HT1080 (cell line): ENCODE results near the gene TMIGD3. TPM values are rescaled to one million over a fixed set of nuclear protein-coding genes. Genes with fewer than 3 reads are reported as not detected.

Experiments
- DNase-seq: peaks from one replicate; pipeline ENCODE4 v3.0.0-alpha.2; 2015; ENCODE audit warnings: low read depth
- total RNA-seq: library from RNA; depleted of rRNA; stranded (reverse); fragments of >200 nt; shearing (Covaris generic); gene quantifications from 2 replicates; pipeline ENCODE4 v1.2.3, GENCODE V29; 2014

Gene TMIGD3
- total RNA-seq, 1 experiment from 2014 or later: not detected

GRCh38 chr1:111509997-111510375 lies 6.6 kb upstream of the TMIGD3 start:
- no peak for DNase-seq

- DNase-seq: peak; percentile 93
Observed at GRCh38 chr1:111507411-111508201, 4.2 kb upstream of the TMIGD3 start.

GRCh38 chr1:111506561-111506960 lies 3.1 kb upstream of the TMIGD3 start:
- no peak for DNase-seq

- DNase-seq: no peak
Observed at GRCh38 chr1:111505641-111506119, 2.2 kb upstream of the TMIGD3 start.

- no peak for DNase-seq
Observed at GRCh38 chr1:111504097-111504496, 664 bp upstream of the TMIGD3 start.

- no peak for DNase-seq
Observed at GRCh38 chr1:111501645-111502044, 1.8 kb downstream of the TMIGD3 start.

- DNase-seq: peak; percentile 45
Observed at GRCh38 chr1:111499026-111499785, 4.2 kb downstream of the TMIGD3 start.

- no peak for DNase-seq
Observed at GRCh38 chr1:111497592-111497991, 5.8 kb downstream of the TMIGD3 start.

GRCh38 chr1:111496398-111496797 lies 7.0 kb downstream of the TMIGD3 start:
- no peak for DNase-seq

GRCh38 chr1:111491070-111491469 lies 12.4 kb downstream of the TMIGD3 start:
- no peak for DNase-seq

GRCh38 chr1:111490220-111490619 lies 13.2 kb downstream of the TMIGD3 start:
- no peak for DNase-seq

- no peak for DNase-seq
Observed at GRCh38 chr1:111489604-111490003, 13.8 kb downstream of the TMIGD3 start.

GRCh38 chr1:111488669-111489068 lies 14.8 kb downstream of the TMIGD3 start:
- DNase-seq: no peak

GRCh38 chr1:111487133-111487532 lies 16.3 kb downstream of the TMIGD3 start:
- no peak for DNase-seq

GRCh38 chr1:111486431-111486830 lies 17.0 kb downstream of the TMIGD3 start:
- DNase-seq: peak; percentile 40

GRCh38 chr1:111484391-111485026 lies 18.9 kb downstream of the TMIGD3 start:
- DNase-seq: no peak

- DNase-seq: no peak
Observed at GRCh38 chr1:111483876-111484275, 19.6 kb downstream of the TMIGD3 start.

GRCh38 chr1:111483166-111483565 lies 20.3 kb downstream of the TMIGD3 start:
- no peak for DNase-seq

- DNase-seq: peak; percentile 76
Observed at GRCh38 chr1:111481387-111482221, 21.8 kb downstream of the TMIGD3 start.

- no peak for DNase-seq
Observed at GRCh38 chr1:111480674-111481073, 22.8 kb downstream of the TMIGD3 start.

GRCh38 chr1:111476761-111477309 lies 26.6 kb downstream of the TMIGD3 start:
- no peak for DNase-seq
